ENCODE data around the gene OR6N1. TPM values are rescaled to one million over a fixed set of nuclear protein-coding genes. Genes with fewer than 3 reads are reported as not detected.

The OR6N1 gene, protein sequence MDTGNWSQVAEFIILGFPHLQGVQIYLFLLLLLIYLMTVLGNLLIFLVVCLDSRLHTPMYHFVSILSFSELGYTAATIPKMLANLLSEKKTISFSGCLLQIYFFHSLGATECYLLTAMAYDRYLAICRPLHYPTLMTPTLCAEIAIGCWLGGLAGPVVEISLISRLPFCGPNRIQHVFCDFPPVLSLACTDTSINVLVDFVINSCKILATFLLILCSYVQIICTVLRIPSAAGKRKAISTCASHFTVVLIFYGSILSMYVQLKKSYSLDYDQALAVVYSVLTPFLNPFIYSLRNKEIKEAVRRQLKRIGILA
- not detected for polyA plus RNA-seq (ENCODE audit: insufficient read length in 12 of 12)
- long read RNA-seq, donor 1, result 0 reads
- long read RNA-seq, donor 2, result 0 reads
- long read RNA-seq, donor 3, result 0 reads
- long read RNA-seq, donor 4, result 0 reads
- long read RNA-seq, donor 5, result 0 reads
- long read RNA-seq, donor 6, result 0 reads
- long read RNA-seq, donor 7, result 0 reads
- long read RNA-seq, donor 8, result 0 reads
- long read RNA-seq, donor 9, result 0 reads
- long read RNA-seq, donor 10, result 0 reads
- long read RNA-seq, donor 11, partial matches to known transcripts, result 0 of 1 reads
- long read RNA-seq, donor 11, other reads (novel, unspliced or antisense), result 0 of 1 reads

DNA sequence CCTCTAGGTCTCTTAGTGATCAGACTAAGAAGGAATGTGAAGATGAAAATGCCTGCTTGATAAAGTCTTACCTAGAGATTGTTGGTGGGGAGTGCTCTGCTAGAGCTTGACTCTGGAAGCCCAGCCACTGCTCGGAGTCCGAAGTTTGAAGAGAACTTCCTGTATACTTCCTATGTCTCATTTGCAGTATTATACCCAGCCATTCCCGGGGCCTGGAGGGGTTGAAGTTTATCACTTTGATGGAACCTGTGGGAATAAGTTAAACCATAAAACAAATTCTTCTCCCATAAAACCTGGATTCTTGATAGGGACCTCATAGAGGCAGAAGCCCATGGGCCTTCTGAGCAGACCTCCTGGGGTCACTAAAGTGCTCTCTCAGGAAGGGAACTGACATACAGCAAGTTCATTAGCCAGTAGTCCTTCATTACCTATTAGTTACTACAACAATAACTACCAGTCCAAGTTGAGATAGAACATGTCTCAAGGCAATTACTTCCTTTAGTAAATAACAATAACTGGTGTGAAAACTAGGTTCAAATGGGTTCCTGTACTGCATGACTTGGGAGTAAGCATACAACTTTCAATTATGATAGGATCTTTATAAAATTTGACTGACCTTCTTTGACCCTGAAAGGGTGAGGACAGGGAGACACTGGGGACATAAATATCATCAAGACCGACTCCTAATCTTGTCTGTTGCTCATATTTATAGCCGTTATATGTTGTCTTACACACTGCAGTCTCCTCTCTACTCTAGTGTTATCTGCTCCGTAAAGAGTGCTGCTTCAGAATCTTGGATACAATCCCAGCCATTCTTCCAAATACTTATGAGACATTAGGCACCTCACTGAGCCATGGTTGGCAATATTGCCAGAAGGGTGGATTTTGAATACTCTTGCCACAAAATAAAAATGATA, at the start of gene OR6N1:
Gene OR6N1 (minus strand): TSS at position 246 of the 917 bp plus-strand sequence. CDS start 5,513 bp downstream, outside the sequence.
- DNase-seq, result no peak

GRCh38 chr1:158821723-158822122, 49.7 kb upstream of the OR6N1 start:
- no peak for DNase-seq

DNA sequence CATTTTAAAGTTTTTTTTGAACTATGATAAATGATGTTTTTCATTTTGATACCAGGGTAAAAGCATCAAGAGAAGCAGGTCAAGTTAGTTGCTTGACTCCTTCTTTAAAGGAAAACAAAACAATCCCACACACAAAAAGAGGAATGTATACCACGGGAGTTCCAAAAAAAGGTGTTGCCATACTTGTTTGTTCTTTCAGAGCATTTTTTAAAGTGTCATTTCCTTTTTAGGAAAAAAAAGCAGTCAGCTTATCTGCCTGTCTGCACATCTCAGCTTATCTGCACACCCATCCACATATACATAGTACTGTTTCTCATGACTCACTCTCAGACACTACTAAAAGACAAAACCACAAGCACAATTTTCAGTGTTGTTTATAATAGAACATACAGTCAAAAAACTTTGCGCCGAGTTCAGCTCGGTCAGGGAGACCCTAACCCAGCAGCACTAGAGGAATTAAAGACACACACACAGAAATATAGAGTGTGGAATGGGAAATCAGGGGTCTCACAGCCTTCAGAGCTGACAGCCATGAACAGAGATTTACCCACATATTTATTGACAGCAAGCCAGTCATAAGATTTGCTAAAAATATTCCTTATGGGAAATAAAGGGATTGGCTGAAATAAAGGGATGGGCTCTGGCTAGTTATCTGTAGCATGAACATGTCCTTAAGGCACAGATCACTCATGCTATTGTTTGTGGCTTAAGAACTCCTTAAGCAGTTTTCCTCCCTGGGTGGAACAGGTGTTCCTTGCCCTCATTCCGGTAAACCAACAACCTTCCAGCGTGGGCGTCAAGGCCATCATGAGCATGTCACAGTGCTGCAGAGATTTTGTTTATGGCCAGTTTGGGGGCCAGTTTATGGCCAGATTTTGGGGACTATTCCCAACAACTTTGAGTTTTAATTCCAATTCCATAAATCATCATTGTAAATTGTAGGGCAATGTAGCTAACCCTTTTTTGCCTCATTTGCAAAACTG, 47.8 kb upstream of the OR6N1 start:
- DNase-seq, result no peak

- DNase-seq, result no peak
Observed at GRCh38 chr1:158818975-158819431, 47.0 kb upstream of the OR6N1 start.

GRCh38 chr1:158818560-158818959, 46.6 kb upstream of the OR6N1 start:
- no peak for DNase-seq

- DNase-seq, result no peak
Observed at GRCh38 chr1:158814970-158815369, 43.0 kb upstream of the OR6N1 start.

DNA sequence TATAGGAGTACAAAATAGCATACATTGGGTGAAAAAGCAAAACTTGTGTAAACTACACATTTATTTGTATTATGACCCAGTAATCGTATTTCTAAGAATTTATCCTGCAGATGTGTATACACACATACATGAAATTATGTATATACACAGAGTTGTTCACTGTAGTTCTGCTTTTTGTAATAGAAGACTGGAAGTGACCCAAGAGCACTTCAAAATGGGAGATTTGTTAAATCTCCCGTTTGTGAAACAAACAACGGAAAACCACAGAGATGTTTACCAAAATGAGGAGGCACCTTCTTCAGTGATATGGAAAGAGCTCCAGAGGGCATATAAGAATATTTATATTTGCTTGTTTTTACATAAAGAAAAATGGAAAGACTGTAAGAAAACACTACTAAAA, 41.2 kb upstream of the OR6N1 start:
- DNase-seq, result no peak

GRCh38 chr1:158812336-158812735, 40.3 kb upstream of the OR6N1 start:
- DNase-seq, result no peak

- DNase-seq, result no peak
Observed at GRCh38 chr1:158810311-158810710, 38.3 kb upstream of the OR6N1 start.

- no peak for DNase-seq
Observed at GRCh38 chr1:158809862-158810261, 37.9 kb upstream of the OR6N1 start.

DNA sequence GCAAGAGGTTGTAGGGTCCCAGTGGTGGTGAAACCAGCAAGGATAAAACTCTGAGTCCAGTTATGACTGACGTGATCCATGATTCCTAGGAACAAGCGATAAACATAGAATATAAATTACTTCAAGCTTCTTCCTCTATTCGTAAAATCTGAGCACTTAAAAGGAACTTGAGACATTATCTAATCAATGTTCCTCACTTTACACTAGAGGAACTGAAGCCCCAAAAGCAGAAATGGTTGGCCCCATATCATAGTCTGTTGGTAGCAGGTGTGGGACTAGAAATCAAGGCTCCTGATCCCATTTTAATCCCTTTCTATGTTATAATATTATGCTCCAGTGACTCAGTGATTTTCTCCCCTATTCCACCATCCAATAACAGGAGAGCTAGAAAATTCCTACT, 37.3 kb upstream of the OR6N1 start:
- DNase-seq, result no peak

GRCh38 chr1:158806916-158807536, 35.0 kb upstream of the OR6N1 start:
- no peak for DNase-seq

DNA sequence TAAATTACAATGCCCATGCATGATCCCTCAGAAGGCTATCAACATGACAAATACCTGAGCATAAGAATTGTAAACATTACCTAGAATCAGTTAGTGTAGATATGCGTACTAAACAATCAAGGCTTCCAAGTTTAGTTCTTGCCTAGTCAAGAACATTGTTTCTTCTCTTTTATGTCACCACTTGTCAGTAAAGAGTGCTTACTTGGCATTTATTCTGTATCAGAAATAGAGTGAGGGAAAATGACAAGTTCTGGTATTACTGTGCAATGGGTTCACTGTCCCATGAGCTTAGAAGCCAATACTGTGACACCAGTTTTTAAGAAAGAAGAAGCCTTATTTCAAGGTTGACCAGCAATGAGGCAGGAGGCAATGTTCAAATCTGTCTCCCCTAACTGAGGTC, 31.7 kb upstream of the OR6N1 start:
- no peak for DNase-seq

GRCh38 chr1:158801396-158801795, 29.4 kb upstream of the OR6N1 start:
- DNase-seq, result no peak

- no peak for DNase-seq
Observed at GRCh38 chr1:158800526-158800925, 28.5 kb upstream of the OR6N1 start.

DNA sequence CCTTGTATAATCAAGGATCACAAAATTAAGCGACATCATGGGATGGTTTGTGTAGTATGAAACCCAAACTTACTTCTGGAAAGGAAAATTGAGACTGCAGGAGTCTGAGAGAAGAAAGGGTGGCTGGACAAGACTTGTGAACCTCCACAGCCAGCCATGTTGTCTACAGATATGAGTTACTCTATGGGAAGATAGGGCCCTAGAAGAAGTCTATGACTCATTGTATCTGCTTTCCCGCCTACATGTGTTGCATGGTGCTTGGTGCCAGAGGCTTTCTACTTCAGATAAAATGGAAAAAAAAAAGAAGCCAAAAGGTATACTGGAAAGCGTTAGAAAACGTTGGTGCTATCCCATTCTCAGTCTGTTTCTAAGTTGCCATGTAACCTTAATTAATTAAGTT, 27.7 kb upstream of the OR6N1 start:
- DNase-seq, result no peak

- no peak for DNase-seq
Observed at GRCh38 chr1:158798531-158798930, 26.5 kb upstream of the OR6N1 start.

DNA sequence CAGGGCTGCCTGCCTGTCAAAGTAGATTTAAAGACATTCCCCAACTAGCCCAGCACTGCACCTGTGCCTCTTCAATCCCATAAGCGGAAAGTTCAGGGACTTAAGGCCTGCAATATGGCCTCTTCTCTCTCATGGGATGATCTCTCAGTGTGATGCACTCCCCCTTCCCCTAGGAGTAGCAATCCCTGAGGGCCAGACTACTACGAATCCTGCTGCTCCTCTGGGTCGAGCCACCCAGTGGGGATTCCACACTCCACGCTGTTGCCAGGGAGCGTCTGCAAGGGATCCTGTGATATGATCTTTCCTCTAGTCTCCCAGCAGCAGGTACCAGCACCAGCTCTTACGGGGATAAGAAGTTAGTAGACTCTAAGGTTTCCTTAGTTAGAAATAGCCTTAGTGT, 22.3 kb upstream of the OR6N1 start:
- no peak for DNase-seq

- DNase-seq, result no peak
Observed at GRCh38 chr1:158793604-158794003, 21.6 kb upstream of the OR6N1 start.

DNA sequence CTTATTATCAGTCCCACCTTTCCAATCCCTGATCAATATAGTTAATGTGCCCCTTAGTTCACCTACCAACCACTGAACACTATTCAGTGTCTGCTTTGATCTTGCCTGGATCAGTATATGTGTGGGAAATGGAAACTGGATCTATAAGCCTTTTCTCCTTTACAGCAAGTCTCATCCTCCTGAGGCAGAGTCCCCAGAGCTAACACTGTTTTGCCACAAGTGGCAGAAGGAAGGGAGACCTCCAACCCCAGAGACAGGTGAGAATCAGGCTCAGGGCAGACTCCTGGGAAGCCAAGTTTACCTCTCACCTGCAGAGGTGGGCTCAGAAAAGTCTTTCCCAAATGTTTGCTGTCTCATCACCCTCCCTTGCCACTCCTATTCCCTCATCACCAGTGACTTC, 9.1 kb upstream of the OR6N1 start, which contains the start of gene OR6N2:
Gene OR6N2 (minus strand): TSS at position 101 of the 400 bp plus-strand sequence. CDS start 3,569 bp downstream, outside the sequence.
- no peak for DNase-seq

Measured in muscle of arm (tissue), 14 donors.